ENCODE results near the gene DYRK3.

Gene DYRK3

DNA sequence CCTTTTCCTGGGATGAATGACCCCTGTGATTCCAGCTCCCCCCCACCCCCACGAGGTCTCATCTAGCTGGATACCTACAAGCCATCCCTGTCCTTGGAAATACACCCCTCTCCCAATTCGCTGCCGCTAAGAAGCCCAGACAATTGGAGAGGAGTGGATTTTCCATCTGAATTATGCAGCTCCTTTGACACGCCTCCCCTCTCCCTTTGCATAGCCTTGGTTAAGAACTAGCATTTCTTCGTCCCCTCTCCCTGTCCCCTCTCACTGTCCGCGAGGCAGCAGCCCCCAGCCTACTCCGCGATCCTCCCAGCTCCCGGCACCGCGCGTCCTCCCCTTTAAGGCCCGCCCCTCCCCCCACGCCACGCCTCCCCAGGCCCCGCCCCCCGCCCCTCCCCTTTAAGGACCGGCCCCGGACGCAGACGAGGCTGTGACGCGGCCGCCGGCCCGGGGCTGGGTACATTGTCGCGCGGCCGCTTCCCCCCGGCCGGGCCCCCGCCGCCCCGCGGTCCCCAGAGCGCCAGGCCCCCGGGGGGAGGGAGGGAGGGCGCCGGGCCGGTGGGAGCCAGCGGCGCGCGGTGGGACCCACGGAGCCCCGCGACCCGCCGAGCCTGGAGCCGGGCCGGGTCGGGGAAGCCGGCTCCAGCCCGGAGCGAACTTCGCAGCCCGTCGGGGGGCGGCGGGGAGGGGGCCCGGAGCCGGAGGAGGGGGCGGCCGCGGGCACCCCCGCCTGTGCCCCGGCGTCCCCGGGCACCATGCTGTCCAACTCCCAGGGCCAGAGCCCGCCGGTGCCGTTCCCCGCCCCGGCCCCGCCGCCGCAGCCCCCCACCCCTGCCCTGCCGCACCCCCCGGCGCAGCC is 49.4 kb downstream of the DYRK3 start, which contains the start of gene MAPKAPK2:
Gene MAPKAPK2 (plus strand): TSS at position 428 of the 856 bp plus-strand sequence. CDS start 325 bp downstream, at position 753.
- DNase-seq, result no peak

DNA sequence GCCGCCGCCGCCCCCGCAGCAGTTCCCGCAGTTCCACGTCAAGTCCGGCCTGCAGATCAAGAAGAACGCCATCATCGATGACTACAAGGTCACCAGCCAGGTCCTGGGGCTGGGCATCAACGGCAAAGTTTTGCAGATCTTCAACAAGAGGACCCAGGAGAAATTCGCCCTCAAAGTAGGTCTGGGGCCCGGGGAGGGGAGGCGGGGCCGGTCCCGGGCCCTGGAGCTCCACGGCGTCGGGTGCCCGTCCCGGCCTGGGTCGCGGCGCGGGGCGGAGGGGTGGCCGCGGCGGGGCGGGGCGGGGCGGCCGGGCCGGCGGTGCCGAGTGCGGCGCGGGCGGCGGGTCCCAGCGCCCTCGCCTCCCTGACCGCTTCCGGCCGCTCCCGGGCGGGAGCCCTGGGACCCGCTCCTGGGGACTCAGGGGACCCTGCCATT is 50.0 kb downstream of the DYRK3 start:
- DNase-seq, result no peak

DNA sequence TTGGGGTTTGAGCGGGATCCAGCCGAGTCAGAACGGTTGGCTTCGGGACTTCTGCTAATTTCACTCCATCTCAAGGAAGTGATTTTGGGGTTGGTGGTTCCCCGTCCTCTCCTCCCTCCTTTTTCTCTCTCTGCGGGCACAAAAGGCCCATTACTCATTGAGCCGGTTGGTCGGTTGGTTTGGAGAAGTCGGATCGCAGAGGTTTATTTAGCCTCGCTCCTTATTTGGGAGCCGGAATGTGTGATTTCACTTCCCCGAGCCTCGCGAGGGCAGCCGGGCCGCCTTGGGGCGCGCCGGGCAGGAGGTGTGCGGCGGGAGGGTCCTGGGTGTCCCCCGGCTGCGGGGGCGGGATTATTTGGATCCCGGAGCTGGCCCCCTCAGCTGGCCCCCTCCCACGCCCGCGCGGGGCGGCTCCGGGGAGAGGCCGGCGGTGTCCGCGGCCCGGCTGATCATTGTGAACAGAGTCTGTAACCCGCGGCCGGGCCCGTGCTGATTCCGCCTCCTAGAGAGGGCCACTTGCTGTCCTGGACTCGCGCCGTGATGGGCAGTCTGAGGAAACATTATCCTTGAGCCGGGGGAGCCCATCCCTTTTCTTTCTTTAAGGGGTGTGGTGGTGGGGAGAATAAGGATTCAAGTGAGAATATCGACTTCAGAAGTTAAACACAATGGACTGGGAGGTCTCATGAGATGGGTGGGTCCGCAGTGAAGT is 50.6 kb downstream of the DYRK3 start:
- DNase-seq, result peak; percentile 64

DNA sequence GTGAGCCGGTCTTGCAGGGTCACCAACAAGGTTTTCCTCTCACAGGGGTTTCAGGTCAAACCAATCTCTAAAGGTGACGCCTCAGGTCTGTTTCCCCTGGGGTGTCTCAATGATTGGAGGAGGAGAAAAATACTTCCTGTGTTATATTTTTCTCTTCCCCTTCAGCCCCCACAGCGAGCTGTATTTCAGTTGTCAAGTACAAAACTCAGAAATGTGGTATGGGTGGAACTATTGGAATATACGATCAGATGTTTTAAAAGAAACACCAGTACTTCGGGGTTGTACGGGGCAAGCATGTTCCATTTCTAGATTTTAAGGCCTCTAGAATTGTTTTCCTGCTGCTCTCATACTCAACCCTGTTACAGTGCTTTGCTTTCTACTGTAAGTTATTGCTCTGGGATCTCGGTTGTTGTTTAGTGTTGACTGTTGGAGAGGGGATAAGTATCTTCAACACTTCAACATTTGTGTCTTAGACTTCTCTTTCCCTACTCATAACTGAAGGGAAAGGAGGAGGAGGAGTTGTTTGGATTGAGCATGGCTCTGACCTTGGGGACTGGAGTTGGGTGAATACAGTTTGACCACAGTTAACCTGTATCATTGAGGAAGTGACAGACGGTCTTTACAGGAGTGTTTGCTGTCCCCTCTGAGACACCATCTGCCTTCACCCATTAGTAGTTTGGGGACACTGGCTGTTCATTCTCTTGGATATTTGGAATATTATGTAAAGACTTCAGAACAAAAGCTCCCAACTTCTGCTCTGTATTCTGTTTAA is 51.3 kb downstream of the DYRK3 start:
- no peak for DNase-seq

DNA sequence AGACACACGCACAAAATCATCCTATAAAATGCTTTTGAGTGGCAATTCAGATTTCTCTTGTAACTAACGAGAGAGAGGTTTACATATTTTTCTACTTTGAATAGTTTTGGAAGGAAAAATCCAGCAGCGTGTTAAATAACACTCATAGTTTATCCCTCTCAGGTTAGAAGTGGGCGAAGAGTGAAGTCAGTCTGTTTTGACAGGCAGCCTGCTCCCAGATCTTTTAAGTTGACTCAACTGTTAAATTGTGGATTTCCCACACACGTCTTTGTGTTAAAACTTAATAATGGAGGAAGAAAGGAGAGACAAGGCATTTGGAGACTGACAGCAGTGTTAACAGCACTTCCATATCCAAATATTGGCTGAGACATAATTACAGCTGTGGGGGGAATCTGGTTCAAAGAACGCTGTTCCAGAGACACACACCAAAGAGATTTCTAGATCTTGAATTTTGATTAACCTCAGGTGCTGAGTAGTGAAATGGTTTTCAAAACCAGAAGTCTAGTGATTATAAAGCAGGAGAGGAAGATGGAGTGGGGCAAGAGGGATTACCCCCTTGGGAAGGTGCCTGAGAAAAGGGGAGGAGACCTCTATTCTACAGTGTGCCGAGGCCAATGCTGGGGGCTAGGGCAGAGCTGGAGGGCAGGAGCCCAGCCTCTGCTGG is 52.0 kb downstream of the DYRK3 start:
- DNase-seq, result no peak

DNA sequence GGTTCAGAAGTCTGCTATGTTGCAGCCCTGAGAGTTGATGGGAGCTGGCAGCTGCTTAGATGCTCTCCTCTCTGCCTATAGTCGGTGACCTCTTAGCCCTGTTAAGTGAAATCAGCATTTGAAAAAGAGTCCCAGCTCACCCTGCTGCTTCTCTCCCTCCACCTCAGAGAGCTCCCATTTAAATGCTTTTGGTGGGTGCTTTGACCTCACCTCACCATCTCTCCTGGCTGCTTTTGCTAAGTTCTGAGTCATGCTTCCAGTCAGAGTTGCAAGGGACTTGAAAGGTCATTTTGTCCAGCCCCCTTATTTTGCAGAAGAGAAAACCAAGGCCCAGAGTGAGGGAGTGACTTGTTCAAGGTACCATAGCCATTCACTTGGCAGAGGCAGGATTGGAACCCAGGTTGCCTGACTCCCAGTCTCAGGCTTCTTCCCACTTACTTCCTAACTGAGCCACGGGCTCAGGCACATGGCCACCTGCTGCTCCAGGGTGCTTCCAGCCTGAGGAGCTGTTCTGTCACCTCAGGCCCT is 52.6 kb downstream of the DYRK3 start:
- no peak for DNase-seq

DNA sequence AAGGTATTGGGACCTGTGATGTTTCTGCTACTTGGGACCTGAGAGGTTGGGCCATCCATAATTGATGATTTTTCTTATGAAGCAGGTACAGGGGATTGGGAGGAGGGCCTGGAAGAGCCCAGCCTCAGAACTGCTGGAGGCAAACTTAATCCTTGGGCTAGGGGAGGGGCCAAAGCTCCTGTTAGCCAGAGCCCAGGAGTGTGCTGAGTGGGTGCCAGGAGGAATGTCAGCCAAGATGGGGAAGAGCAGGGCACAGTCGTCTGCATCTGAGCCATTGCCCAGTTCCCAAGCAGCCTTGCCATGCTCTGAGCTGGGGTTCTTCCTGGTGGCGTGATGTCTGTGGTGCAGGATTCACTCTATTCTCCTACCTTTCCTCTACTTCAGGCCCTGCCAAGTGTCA is 55.2 kb downstream of the DYRK3 start:
- no peak for DNase-seq

DNA sequence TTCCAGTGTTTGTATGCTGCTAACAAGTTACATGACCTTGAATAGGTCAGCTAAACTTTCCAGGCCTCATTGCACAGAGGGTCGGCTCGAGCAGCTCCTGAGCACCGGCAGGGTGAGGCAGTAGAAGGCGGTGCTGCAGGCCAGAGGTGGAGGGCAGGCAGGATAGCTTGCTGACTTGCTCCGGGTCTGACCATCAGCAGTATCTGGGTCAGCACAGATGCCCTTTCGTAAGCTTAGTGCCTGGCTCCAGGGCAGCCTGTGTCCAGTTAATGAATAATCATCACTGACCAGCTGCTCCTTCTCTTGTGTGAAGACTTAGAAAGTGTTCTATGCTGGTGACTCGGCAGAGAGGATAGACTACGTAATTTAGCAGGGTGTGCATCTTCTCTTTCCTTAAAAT is 56.3 kb downstream of the DYRK3 start:
- no peak for DNase-seq

DNA sequence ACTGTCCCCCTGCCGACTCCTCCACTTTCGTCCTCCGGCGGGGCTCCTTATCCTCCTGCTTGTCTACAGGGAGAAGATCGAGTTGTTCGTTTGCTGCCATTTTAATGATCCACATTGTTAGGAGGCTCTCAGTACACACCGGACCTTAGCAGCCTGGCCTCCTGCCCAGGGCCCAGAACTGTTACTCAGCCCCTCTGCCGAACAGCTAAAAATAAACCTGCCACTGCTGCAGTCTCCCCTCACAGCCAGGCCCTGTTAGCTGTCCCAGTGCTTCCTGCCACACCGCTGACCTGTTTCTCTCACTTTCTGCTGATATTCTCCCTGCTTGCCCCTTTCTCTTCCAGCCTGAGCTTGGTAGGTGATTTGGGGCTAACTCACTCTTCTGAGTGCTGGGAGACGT is 57.7 kb downstream of the DYRK3 start:
- DNase-seq, result no peak

DNA sequence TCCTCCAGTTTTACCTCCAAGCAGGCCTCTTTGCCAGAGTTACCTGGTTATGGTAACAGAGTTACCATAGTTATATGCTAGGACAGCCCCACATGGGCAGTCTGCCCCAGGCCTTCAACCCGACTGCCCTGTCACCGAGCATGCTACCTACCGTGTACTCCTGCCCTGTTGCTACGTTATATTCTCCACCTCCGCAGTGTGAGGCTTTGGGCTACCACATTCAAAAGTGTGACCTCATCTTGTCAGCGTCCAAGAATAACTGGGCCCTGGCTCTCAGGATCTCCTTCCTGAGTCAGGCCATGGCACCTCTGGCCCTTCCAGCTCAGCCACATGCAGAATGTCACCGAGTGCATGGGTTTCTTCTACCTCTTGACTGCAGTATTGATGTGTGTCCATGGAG is 58.3 kb downstream of the DYRK3 start:
- no peak for DNase-seq

DNA sequence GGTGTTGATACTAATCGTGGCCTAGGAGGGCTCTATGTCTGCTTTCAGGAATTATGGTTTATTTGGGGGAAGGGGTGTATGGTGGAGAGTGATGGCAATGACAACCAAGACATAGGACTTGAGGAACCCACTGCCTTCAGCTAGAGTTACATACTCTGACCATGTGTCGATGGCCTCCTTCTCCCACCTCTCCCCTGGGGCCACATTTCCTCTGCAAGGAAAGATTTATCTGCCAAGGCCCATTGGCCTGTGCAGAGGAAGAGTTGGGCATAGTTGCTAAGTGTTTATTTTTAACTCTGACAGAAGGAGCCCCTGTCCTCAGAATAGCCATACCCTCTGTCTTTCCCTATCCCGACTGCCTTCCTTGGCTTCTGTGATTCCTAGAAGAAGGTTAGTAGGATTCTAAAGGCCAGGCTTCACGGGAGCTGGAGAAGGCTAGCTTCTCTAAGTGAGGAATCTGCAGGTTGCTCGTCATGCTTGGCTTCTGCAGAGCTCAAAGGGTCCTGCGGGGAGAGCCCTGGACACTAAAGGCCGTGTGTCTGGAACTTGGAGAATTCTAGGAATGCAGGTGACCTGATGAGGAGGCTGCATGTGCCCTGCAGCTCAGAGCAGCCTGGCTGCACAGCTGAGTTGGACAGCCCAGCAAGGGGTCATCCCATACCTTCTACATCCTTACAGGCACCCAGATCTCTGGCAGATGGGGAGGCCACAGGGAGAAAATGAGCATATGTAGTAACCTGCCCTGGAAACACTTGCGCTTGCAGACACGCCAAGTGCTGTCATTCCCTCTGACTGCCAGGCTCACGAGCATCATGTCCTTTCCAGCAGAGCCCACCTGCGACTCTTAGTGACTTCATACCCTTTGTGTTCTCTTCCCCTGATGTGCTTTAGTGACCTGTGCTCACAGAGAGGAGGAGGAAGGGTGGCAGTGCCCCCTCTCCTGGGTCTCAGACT is 59.1 kb downstream of the DYRK3 start:
- DNase-seq, result no peak

DNA sequence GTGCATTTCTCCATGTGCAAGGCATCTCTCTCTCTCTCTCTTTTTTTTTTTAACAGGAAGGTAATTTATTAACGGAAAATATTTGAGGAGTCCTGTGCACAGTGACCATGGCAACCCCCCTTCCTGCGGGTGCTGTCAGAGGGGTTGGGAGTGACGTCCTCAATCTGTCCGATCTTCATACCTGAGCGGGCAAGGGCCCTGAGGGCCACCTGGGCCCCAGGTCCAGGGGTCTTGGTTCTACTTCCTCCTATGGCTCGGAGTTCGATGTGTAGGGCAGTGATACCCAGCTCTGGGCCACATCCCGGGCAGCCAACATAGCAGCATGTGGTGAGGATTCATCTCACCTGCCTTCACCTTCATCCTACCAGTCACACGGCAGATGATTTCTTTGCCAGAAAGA is 60.4 kb downstream of the DYRK3 start:
- no peak for DNase-seq

DNA sequence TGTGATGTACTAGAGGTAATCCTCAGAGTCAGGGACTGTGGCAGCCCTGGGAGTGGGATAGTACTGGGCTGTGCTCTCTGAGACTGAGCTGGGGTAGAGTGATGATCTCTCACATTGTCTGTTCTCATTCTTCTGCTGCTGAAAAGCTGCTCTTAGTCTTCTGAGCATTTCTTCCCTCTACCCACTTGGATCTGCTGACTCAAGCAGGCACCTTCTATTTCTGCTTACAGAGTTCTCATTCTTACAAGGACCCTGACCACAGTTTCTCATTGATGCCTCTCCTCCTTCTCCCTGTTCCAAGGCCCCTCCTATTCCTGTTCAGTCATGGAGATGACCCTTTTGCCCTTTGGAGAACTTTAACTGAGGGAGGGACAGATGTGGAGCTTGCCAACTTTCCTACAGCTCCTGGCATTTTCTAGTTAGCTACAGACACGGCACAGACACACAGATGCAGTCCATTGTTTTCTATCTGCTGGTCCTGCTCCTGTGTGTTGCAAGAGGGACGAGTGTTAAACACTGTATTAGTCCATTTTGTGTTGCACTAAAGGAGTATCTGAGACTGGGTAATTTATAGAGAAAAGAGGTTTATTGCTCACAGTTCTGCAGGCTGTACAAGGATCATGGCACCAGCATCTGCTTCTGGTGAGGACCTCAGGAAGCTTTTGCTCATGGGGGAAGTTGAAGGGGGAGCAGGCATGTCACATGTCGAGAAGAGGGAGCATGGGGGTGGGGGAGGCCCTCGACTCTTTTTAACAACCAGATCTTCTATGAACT is 61.7 kb downstream of the DYRK3 start:
- no peak for DNase-seq

DNA sequence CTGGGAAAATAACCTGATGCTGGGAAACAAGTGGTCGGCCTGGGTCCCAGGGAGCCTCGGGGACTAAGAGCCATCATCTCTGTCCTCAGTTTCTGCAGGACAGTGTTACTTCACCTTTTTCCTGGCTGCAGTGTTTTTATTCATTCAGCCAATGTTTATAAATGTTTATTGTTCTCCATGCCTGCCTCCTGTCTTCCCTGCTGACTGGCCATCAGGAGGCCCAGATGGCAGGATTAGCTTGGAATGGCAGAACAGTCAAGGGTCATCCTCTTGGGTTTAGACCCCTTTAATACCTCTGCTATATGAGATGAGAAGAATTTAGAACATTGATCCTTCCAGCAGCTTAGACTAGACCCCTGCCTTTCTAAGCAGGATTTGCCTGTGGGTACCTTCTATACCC is 62.7 kb downstream of the DYRK3 start:
- no peak for DNase-seq

Data from NCI-H226 (cell line).